ENCODE measurements around the gene EPS8L2. TPM values are rescaled to one million over a fixed set of nuclear protein-coding genes. Genes with fewer than 3 reads are reported as not detected.
A peak's percentile ranks its signal among the peaks of the same experiment; 100 is the strongest.
"Not testable (repeated sequence)": the region's sequence is repeated elsewhere in the genome, so short reads cannot be mapped to it uniquely, and the experiment has no call there.

Gene EPS8L2
- polyA plus RNA-seq, 1 donor: 260 TPM

DNA sequence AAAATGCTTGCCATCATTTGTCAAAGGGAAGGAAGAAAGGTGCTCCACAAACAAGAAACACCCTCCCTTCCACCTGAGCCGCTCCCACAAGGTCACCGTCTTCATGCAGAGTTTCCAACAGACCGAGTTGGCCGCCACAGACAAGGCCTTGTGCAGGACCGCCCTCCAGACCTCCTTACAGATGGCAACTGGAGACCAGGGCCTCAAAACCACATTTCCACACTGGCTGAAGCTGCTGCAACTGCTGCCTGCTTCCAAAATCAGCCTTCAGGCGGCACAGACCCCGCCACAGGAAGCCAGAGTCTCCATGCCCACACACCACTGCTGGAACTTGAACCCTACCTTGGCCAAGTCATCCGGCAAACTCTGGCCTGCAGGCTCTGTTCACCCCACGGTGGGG, 17.4 kb upstream of the EPS8L2 start:
- DNase-seq: no peak
- Histone ChIP-seq H3K27me3 (ENCODE audit: control insufficient read depth, insufficient read depth, low read length) (no peaks in the 10 kb centered on the region), H3K4me1 (ENCODE audit: control insufficient read depth, insufficient read depth, low read length) (peaks cover 8% of the 10 kb centered on the region), H3K4me3 (ENCODE audit: low read length) (no peak overlapping the region), H3K36me3 (ENCODE audit: control insufficient read depth, insufficient read depth, low read length) (peaks cover 47% of the 10 kb centered on the region), H3K27ac (ENCODE audit: low read length) (no peak overlapping the region), H3K9me3 (ENCODE audit: control insufficient read depth, low read depth, low read length) (peaks cover 3% of the 10 kb centered on the region)
- WGBS (ENCODE audit: insufficient coverage, low lambda C conversion rate): no CpG with 5 or more reads among the region's 9 CpGs

DNA sequence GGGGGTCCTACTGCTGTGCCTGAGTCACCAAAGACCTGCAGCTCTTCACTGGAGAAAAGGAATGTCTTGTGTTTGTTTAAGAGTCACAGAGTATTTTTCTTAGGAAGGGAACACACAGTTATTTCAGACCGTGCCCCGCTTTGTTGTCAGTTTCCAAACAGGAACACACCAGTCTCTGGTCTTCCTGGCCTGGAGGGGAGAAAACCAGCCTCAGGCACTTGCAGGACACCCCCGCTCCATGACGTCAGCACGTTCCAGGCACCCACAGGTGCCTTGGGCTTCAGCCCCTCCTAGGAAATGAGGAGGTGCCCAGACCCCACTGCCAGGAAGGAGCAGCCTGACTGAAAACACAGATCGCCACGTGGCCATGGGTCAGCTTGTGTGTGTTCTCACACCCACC, 16.4 kb upstream of the EPS8L2 start:
- no peak overlapping the region for H3K27ac ChIP-seq (ENCODE audit: low read length)
- no peaks in the 10 kb centered on the region for H3K27me3 ChIP-seq (ENCODE audit: control insufficient read depth, insufficient read depth, low read length)
- H3K9me3 ChIP-seq (ENCODE audit: control insufficient read depth, low read depth, low read length): peaks cover 11% of the 10 kb centered on the region
- DNase-seq: no peak
- no peak overlapping the region for H3K4me3 ChIP-seq (ENCODE audit: low read length)
- H3K4me1 ChIP-seq (ENCODE audit: control insufficient read depth, insufficient read depth, low read length): peaks cover 17% of the 10 kb centered on the region
- no CpG with 5 or more reads among the region's 7 CpGs for WGBS (ENCODE audit: insufficient coverage, low lambda C conversion rate)
- H3K36me3 ChIP-seq (ENCODE audit: control insufficient read depth, insufficient read depth, low read length): peaks cover 42% of the 10 kb centered on the region

DNA sequence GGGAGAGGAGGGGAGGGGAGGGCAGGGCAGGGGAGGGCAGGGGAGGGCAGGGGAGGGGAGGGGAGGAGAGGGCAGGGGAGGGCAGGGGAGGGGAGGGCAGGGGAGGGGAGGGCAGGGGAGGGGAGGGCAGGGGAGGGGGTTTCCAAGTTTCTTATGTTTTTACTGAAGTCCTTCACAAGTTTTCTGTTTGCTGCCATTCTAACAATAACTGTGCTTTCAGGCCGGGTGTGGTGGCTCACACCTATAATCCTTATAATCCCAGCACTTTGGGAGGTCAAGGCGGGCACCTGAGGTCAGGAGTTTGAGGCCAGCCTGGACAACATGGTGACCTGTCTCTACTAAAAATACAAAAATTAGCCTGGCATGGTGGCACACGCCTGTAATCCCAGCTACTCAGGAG, 15.8 kb upstream of the EPS8L2 start:
- Histone ChIP-seq H3K4me1 (ENCODE audit: control insufficient read depth, insufficient read depth, low read length) (peaks cover 17% of the 10 kb centered on the region), H3K36me3 (ENCODE audit: control insufficient read depth, insufficient read depth, low read length) (peaks cover 39% of the 10 kb centered on the region), H3K9me3 (ENCODE audit: control insufficient read depth, low read depth, low read length) (peaks cover 11% of the 10 kb centered on the region)
- no CpG with 5 or more reads among the region's 3 CpGs for WGBS (ENCODE audit: insufficient coverage, low lambda C conversion rate)
- H3K4me3 ChIP-seq (ENCODE audit: low read length); DNase-seq; H3K27me3 ChIP-seq (ENCODE audit: control insufficient read depth, insufficient read depth, low read length); H3K27ac ChIP-seq (ENCODE audit: low read length): not testable (repeated sequence)

DNA sequence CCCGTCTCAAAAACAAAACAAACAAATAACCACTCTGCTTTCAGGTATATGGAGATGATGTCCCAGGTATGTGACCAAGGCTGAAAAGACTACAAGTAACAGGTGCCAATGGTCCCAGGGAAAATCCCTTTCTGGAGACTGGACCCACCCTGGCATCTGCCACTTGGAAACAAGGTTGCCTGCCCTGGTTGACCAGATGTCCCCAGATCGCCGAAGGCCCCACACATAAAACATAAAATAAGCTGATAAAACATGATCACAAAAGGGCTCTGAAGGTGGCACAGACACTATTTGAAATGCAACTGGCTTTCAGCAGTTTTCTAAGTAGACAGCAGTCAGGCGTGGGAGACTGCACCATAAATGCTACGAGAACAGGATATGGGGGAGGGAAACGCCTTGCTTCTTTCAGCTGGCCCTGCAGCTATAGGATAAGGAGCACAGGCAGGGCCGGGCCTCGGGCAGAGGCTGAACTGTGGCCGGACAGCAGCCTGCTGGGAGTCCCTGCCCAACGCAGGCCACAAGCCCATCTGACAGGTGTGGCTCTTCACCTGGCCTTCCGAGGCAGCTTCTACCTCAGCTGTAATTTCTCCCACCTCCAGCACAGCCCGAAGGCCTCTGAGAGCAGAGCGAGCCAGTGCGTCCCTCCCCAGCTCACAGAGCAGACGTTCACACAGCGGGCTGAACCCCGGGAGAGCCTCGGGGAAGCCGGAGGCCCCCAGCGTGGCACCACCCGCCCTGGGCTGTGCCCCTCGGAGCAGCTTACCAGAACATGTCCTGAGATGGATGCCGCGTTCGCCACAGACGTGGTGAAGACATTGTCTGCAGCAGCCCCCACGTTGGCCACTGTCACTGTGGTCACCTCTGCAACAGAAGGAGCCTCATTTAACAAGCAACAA, 15.0 kb upstream of the EPS8L2 start:
- Histone ChIP-seq H3K4me1 (ENCODE audit: control insufficient read depth, insufficient read depth, low read length) (peaks cover 17% of the 10 kb centered on the region), H3K27me3 (ENCODE audit: control insufficient read depth, insufficient read depth, low read length) (no peaks in the 10 kb centered on the region), H3K9me3 (ENCODE audit: control insufficient read depth, low read depth, low read length) (peaks cover 11% of the 10 kb centered on the region), H3K36me3 (ENCODE audit: control insufficient read depth, insufficient read depth, low read length) (peaks cover 34% of the 10 kb centered on the region), H3K27ac (ENCODE audit: low read length) (peak overlapping the region; percentile 21), H3K4me3 (ENCODE audit: low read length) (no peak overlapping the region)
- WGBS (ENCODE audit: insufficient coverage, low lambda C conversion rate): no CpG with 5 or more reads among the region's 27 CpGs
- peak in 1 of 2 donors; percentile 80 for DNase-seq

DNA sequence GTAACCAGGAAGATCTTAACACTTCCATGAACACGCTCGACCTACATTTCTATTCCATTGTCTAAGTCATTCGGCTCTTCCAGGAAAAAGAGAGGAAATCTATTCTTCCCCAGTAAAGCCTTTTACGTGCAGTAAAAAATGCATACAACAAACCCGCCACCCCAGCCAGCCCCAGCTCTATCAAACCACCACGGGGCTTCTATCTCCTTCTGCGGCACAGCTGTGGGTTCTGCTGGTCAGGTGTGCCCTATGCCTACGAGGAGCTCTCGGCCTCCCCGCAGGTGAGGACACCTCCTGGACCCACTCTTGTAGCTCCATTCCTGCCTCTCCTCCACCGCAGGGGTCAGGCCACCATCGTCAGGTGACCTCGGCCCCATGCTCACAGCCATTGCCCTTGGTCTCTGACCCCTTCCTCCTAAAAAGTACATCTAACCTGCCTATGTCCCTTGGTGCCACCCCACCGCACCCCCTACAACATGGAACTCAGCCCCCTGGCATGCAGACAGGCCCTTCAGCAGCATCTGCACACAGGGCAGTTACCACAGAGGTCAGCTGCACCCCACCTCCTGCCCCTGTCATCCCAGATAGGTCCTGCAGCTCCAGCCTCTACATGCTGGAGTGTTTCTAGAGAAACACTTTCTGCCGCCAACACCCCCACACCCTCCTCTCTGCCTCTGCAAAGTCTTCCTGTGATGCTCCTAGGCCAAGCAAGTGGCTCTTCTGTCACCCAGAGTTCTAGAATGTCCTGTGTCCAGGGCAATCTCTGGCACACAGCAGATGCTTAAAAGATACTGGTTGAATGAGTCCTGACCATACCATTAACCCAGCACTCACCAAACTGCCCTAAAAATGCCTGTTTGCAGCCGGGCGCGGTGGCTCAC, 14.1 kb upstream of the EPS8L2 start:
- Histone ChIP-seq H3K4me3 (ENCODE audit: low read length) (no peak overlapping the region), H3K27ac (ENCODE audit: low read length) (no peak overlapping the region), H3K4me1 (ENCODE audit: control insufficient read depth, insufficient read depth, low read length) (peaks cover 23% of the 10 kb centered on the region), H3K9me3 (ENCODE audit: control insufficient read depth, low read depth, low read length) (peaks cover 11% of the 10 kb centered on the region), H3K36me3 (ENCODE audit: control insufficient read depth, insufficient read depth, low read length) (peaks cover 25% of the 10 kb centered on the region), H3K27me3 (ENCODE audit: control insufficient read depth, insufficient read depth, low read length) (no peaks in the 10 kb centered on the region)
- no peak for DNase-seq
- WGBS (ENCODE audit: insufficient coverage, low lambda C conversion rate): 93% methylated on average over 3 of the region's 18 CpGs

DNA sequence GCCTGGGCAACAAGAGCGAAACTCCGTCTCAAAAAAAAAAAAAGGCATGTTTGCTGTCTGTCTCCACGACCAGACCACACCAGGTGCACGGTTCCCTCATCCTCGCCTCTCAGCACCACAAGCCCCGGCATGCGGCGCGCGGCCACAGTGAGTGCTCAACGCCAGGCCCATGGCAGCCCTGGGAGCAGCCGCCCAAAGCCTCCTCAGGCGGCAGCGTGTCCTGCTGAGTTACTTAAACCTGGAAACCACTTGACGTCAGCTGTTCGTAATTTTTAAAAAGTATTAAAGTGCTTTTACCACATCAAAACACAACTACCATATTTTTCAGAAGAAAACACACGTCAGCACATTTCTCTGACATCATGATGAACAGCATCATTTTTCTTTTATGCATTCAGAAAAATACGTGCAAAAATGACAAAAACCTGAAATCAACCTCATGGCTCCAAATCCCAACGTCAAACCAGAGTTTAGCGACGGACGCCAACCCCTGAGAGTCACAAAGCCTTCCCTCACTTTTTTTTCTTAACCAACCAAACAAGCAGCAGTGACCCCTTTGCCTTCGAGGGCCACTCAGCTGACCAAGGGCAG, 13.1 kb upstream of the EPS8L2 start:
- Histone ChIP-seq H3K9me3 (ENCODE audit: control insufficient read depth, low read depth, low read length) (peaks cover 11% of the 10 kb centered on the region), H3K4me3 (ENCODE audit: low read length) (no peak overlapping the region), H3K36me3 (ENCODE audit: control insufficient read depth, insufficient read depth, low read length) (peaks cover 16% of the 10 kb centered on the region), H3K27me3 (ENCODE audit: control insufficient read depth, insufficient read depth, low read length) (no peaks in the 10 kb centered on the region), H3K27ac (ENCODE audit: low read length) (no peak overlapping the region), H3K4me1 (ENCODE audit: control insufficient read depth, insufficient read depth, low read length) (peaks cover 24% of the 10 kb centered on the region)
- 93% methylated on average over 2 of the region's 23 CpGs for WGBS (ENCODE audit: insufficient coverage, low lambda C conversion rate)
- DNase-seq: no peak

DNA sequence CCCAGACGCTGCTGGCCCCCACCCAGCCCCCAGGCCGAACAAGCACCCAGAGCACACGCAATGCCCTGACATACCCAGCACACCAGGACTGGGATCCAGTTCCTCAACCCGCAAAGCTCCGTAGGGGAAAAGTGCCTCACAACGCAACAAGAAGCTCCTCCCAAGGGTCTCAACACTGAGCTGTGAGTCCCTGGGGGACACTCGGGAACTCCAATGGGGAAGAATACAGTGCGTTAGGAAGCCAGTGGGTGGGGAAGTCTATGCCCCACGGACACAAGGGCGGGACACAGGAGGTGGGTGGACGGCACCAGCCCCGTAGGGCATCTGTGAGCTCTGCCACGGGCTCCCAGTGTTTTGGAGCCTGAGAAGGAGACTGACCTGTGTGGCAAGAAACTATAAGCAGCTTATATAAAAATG, 12.6 kb upstream of the EPS8L2 start:
- no peaks in the 10 kb centered on the region for H3K27me3 ChIP-seq (ENCODE audit: control insufficient read depth, insufficient read depth, low read length)
- H3K27ac ChIP-seq (ENCODE audit: low read length): no peak overlapping the region
- no CpG with 5 or more reads among the region's 13 CpGs for WGBS (ENCODE audit: insufficient coverage, low lambda C conversion rate)
- no peak overlapping the region for H3K4me3 ChIP-seq (ENCODE audit: low read length)
- H3K9me3 ChIP-seq (ENCODE audit: control insufficient read depth, low read depth, low read length): peaks cover 11% of the 10 kb centered on the region
- H3K36me3 ChIP-seq (ENCODE audit: control insufficient read depth, insufficient read depth, low read length): peaks cover 11% of the 10 kb centered on the region
- DNase-seq: no peak
- H3K4me1 ChIP-seq (ENCODE audit: control insufficient read depth, insufficient read depth, low read length): peaks cover 24% of the 10 kb centered on the region

DNA sequence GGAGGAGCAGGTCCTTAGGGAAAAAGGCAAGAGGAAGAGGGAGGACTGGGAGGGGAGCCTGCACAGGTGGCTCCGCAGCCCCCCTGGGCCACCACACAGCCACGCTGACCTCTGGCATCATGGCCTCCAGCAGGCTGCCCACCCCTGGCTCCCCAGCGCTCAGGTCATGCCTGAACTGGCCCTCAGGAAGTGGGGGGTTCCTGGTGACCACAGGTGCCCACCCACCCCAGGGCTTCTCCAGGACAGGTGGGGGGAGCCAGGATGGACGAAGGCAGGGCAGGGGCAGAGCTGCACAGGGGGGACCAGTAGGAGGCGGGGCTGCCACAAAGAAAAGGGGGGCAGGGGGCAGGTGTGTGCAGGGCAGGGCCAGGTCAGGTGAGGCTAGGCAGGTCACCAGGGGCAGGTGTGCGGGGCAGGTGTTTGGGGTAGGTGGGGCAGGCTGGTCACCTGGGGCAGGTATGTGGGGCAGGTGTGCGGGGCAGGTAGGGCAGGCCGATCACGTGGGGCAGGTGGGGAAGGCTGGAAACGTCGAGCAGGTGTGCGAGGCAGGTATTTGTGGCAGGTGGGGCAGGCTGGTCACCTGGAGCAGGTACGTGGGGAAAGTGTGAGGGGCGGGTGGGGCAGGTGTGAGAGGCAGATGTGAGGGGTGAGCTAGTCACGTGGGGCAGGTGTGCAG, 12.0 kb upstream of the EPS8L2 start:
- no peaks in the 10 kb centered on the region for H3K27me3 ChIP-seq (ENCODE audit: control insufficient read depth, insufficient read depth, low read length)
- H3K4me3 ChIP-seq (ENCODE audit: low read length): no peak overlapping the region
- WGBS (ENCODE audit: insufficient coverage, low lambda C conversion rate): 100% methylated on average over 1 of the region's 15 CpGs
- peaks cover 24% of the 10 kb centered on the region for H3K4me1 ChIP-seq (ENCODE audit: control insufficient read depth, insufficient read depth, low read length)
- no peak overlapping the region for H3K27ac ChIP-seq (ENCODE audit: low read length)
- peak in 1 of 2 donors; percentile 52 for DNase-seq
- H3K36me3 ChIP-seq (ENCODE audit: control insufficient read depth, insufficient read depth, low read length): peaks cover 5% of the 10 kb centered on the region
- H3K9me3 ChIP-seq (ENCODE audit: control insufficient read depth, low read depth, low read length): peaks cover 11% of the 10 kb centered on the region

DNA sequence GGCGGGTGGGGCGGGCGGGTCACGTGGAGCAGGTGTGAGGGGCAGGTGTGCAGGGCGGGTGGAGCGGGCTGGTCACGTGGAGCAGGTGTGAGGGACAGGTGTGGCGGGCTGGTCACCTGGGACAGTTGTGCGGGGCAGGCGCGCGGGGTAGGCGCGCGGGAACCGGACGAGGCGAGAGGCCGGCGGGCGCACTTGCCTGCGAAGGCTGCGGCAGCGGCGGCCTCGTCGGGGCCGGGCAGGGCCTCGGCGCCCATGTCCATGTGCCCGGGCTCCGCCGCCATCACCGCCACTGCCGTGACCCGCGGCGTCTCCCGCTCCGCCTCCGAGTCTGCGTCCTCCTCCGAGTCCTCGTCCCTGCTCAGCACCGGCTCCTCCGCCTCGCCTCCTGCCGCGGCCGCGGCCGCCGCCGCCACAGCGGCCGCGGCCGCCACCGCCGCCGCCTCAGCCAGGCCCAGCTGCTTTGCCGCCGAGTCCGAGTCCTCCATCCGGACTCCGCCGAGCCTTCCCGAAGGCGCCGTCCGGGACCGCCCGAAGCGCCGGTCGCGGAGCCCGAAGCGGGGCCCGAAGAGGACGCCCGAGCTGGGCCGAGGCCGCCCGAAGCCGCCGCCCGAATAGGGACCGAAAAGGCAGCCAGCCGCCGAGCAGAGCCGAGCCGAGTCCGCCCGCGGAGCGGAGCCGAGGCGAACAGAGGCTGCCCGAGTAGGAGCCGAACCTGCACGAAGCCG, 11.3 kb upstream of the EPS8L2 start, which contains the start of gene DEAF1:
DEAF1 (minus strand) TSS at position 660 of the 725 bp plus-strand sequence; CDS start at position 485, 175 bp downstream.
- Histone ChIP-seq H3K4me3 (ENCODE audit: low read length) (peak within 1 kb of the TSS; percentile 57), H3K4me1 (ENCODE audit: control insufficient read depth, insufficient read depth, low read length) (peaks cover 24% of the 10 kb centered on the region), H3K27ac (ENCODE audit: low read length) (peak within 1 kb of the TSS; percentile 86), H3K36me3 (ENCODE audit: control insufficient read depth, insufficient read depth, low read length) (peaks cover 1% of the 10 kb centered on the region), H3K27me3 (ENCODE audit: control insufficient read depth, insufficient read depth, low read length) (no peaks in the 10 kb centered on the region), H3K9me3 (ENCODE audit: control insufficient read depth, low read depth, low read length) (peaks cover 11% of the 10 kb centered on the region)
- peak; percentile 99 for DNase-seq
- no CpG with 5 or more reads among the region's 103 CpGs for WGBS (ENCODE audit: insufficient coverage, low lambda C conversion rate)

Data from large intestine (tissue), 3 donors.